ENCODE results near the gene AP2B1. TPM values are rescaled to one million over a fixed set of nuclear protein-coding genes. Genes with fewer than 3 reads are reported as not detected.

AP2B1 gene
- total and polyA plus RNA-seq, 4 experiments from 2014 or later = 54.1 to 165 (median 118) TPM

DNA sequence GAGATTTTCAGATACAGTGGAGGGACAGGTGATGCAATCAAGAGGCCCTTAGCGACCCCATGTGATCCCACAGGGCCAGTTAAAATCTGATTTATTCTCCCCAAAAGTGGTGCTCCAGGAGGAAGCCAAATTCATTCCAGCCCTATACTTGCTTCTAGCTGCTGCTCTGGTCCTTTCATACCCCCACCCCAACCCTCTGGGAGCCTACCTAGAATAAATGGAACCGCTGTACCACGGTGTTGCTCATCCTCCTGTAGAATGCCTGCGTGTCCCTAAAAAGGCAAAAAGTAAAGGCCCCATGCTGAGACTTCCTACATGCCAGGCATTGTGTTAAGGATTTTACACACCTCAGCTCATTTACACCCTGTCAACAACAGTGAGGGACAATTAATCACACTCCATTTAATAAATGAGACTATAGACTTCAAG, 142.3 kb downstream of the AP2B1 start:
- no peak for DNase-seq
- Mint-ChIP-seq H3K4me1 (peaks cover 9 to 32% (median 18%) of the 10 kb centered on the region in 4 donors), H3K27ac (peak overlapping the region in 1 of 7 donors; percentile 43), H3K36me3 (peaks cover 28 to 36% of the 10 kb centered on the region in 2 donors), H3K27me3 (no peaks in the 10 kb centered on the region), H3K4me3 (peak overlapping the region in 1 of 8 donors; percentile 39), H3K9me3 (no peaks in the 10 kb centered on the region)
- H3K4me3 ChIP-seq (ENCODE audit: low read length in 2 of 2) = no peak overlapping the region
- H3K36me3 ChIP-seq (ENCODE audit: insufficient read depth, low read length) = peaks cover 16% of the 10 kb centered on the region
- intact Hi-C loops (cut with micrococcal nuclease) = loop anchor here (10.0 kb wide), 1 partner anchor 65 kb away; no protein-coding TSS in a partner anchor
- no peaks in the 10 kb centered on the region for H3K27me3 ChIP-seq (ENCODE audit: insufficient read depth, low read length)
- ChIA-PET POLR2A (ENCODE audit: partially characterized antibody) (interaction anchor here (0.6 to 2.0 kb wide), 2 partner anchors 79 to 273 kb away, joined by 4 to 8 read pairs; partner anchors contain the start of gene TAF15), CTCF (ENCODE audit: partially characterized antibody) (no interaction called here)
- peaks cover 12% of the 10 kb centered on the region for H3K4me1 ChIP-seq (ENCODE audit: insufficient read depth, low read length)
- no peak overlapping the region for H3K27ac ChIP-seq (ENCODE audit: low read depth, low read length)
- H3K9me3 ChIP-seq (ENCODE audit: control insufficient read depth in 1 of 2, low read length in 2 of 2) = no peaks in the 10 kb centered on the region

DNA sequence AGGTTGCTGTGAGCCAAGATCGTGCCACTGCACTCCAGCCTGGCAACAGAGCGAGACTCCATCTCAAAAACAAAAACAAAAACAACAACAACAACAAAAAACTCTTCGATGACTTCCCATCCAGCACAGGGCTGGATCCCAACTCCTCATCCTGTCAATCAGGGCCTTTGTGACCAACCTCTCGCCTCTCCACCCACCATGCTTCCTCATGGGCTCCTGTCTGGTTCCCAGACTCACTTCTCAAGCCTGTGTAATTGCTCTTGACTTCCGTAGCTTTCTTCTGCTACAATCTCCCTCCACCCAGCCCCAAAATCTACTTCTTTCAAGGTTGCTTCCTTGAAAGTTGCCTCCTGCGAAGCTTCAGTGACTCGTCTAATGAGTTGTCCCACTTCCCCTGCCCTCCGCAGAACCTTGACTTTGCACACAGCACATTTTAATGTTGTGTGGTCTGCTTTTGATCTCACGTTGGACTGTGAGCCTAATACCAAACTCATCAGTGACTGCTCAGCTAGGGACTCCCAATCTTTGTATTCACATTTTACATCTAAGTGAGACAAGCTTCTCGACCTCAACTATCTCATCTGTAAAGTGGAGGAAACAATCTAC, 143.4 kb downstream of the AP2B1 start:
- no peak overlapping the region for H3K4me3 ChIP-seq (ENCODE audit: low read length in 2 of 2)
- H3K36me3 ChIP-seq (ENCODE audit: insufficient read depth, low read length) = peaks cover 5% of the 10 kb centered on the region
- ChIA-PET CTCF (ENCODE audit: partially characterized antibody) (interaction anchor here (1.0 to 2.1 kb wide), 4 partner anchors 8 to 34 kb away, joined by 3 to 13 read pairs (median 5); no protein-coding TSS in a partner anchor), POLR2A (ENCODE audit: partially characterized antibody) (interaction anchor here (0.9 to 2.0 kb wide), 3 partner anchors 17 to 168 kb away, joined by 3 to 8 read pairs (median 3); partner anchors contain the start of gene TAF15)
- DNase-seq = no peak
- Mint-ChIP-seq H3K36me3 (peaks cover 17 to 25% of the 10 kb centered on the region in 2 donors), H3K4me3 (peak overlapping the region; percentile 74 to 85 (median 78)), H3K27ac (peak overlapping the region in 4 of 7 donors; percentile 5 to 44 (median 16)), H3K4me1 (peaks cover 9 to 32% (median 18%) of the 10 kb centered on the region in 4 donors), H3K27me3 (no peaks in the 10 kb centered on the region), H3K9me3 (no peaks in the 10 kb centered on the region)
- peaks cover 12% of the 10 kb centered on the region for H3K4me1 ChIP-seq (ENCODE audit: insufficient read depth, low read length)
- intact Hi-C loops (cut with micrococcal nuclease) = no loop called here
- no peaks in the 10 kb centered on the region for H3K27me3 ChIP-seq (ENCODE audit: insufficient read depth, low read length)
- no peak overlapping the region for H3K27ac ChIP-seq (ENCODE audit: low read depth, low read length)
- no peaks in the 10 kb centered on the region for H3K9me3 ChIP-seq (ENCODE audit: control insufficient read depth in 1 of 2, low read length in 2 of 2)

DNA sequence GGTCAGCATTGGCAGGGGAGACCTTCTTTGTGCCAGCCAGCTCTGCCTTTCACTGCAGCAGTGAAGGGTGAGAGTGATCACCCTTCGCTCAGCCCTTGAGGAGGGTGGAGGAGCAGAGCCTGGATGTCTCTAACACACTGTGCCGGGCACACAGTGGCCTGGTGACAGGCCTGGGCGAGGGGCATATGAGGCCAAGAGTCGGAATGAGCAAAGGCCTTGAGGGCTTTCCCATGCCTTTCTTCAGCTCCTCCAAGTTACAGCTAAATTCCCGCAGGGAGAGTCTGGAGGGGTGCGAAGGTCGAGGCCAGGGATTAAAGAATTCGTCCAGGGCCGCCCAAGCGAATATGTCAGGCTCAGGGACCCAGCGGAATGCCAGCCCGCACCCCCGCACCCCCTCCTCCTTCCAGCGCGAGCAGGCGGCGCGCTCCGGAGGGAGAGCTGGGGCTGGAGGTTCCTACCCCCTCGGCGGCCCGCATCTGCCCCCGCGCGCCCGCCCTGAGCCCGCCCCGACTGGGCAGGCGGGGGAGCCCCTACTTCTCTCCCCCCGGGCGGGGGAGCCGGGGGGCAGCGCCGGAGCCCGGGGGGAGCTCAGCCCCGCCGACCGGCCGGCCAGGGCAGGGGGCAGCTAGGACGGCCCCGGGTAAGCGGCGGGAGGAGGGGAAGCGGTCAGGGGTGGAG, 144.3 kb downstream of the AP2B1 start, which contains the start of gene RASL10B:
RASL10B (plus strand) TSS at position 401 of the 678 bp plus-strand sequence. CDS start 3,546 bp downstream, outside the sequence.
- intact Hi-C loops (cut with micrococcal nuclease) = no loop called here

DNA sequence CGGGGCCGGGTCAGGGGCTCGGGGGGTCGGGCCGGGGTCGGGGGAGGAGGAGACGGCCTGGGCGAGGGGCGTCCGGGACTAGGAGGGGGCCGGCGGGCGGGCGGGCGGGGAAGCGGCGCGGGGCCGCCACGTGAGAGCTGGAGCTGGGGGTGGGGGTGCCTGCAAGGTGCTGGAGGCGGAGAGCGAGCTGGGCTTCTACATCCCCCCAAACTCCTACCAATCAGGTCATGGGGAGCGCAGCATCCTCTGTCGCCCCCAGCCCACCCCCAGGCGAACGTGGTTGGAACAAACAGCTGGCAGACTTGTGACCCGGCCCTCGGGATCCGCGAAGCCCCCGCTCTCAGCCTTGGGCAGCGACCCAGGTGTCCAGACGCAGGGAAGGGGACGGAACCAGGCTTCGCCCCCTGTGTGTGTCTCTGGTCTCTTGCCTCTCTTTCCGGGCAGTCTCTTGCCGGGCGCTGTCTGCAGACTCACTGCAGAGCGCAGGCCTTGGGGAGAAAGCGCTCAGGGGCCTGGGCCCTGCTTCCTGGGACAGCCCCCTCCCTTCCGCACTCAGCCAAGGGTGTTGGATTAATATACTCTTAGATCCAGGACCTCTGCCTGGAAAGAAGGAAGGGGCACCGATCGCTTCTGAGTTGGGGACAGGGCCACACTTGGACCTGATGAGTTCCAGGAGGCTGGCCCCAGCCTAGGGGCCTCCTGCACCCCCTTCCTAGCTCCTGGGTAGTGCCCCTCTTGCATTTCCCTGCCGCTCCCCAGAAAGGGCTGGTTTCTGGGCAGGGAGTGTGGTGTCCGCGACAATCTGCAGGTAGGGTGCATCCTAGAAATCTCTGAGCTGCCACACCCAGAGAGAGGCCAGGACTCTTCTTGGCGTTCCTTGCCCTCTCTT, 145.0 kb downstream of the AP2B1 start:
- CTCF ChIA-PET (ENCODE audit: partially characterized antibody) = interaction anchor here (1.3 to 2.1 kb wide), 3 partner anchors 12 to 32 kb away, joined by 4 to 13 read pairs (median 4); no protein-coding TSS in a partner anchor
- H3K4me1 ChIP-seq (ENCODE audit: insufficient read depth, low read length) = peaks cover 12% of the 10 kb centered on the region
- H3K27ac Mint-ChIP-seq = peak overlapping the region in 4 of 7 donors; percentile 22 to 51 (median 36)
- no peak overlapping the region for H3K27ac ChIP-seq (ENCODE audit: low read depth, low read length)
- H3K9me3 ChIP-seq (ENCODE audit: control insufficient read depth in 1 of 2, low read length in 2 of 2) = no peaks in the 10 kb centered on the region
- intact Hi-C loops (cut with micrococcal nuclease) = no loop called here
- no peak overlapping the region for H3K4me3 ChIP-seq (ENCODE audit: low read length in 2 of 2)
- POLR2A ChIA-PET (ENCODE audit: partially characterized antibody) = interaction anchor here (1.4 kb wide), 1 partner anchor 15 kb away, joined by 3 read pairs; no protein-coding TSS in a partner anchor
- no peaks in the 10 kb centered on the region for H3K27me3 ChIP-seq (ENCODE audit: insufficient read depth, low read length)
- H3K36me3 ChIP-seq (ENCODE audit: insufficient read depth, low read length) = no peaks in the 10 kb centered on the region
- peaks cover 9 to 32% (median 18%) of the 10 kb centered on the region in 4 donors for H3K4me1 Mint-ChIP-seq
- peak overlapping the region; percentile 67 to 82 (median 74) for H3K4me3 Mint-ChIP-seq
- H3K27me3 Mint-ChIP-seq = no peaks in the 10 kb centered on the region
- DNase-seq = no peak
- peaks cover 9 to 15% of the 10 kb centered on the region in 2 donors for H3K36me3 Mint-ChIP-seq
- no peaks in the 10 kb centered on the region for H3K9me3 Mint-ChIP-seq

More for the DNA sequence above, 144.3 kb downstream of the AP2B1 start, which contains the start of gene RASL10B:
- no peak within 1 kb of the TSS for H3K27ac ChIP-seq (ENCODE audit: low read depth, low read length)
- no peaks in the 10 kb centered on the region for H3K9me3 ChIP-seq (ENCODE audit: control insufficient read depth in 1 of 2, low read length in 2 of 2)
- H3K4me1 ChIP-seq (ENCODE audit: insufficient read depth, low read length) = peaks cover 12% of the 10 kb centered on the region
- POLR2A ChIA-PET (ENCODE audit: partially characterized antibody) = interaction anchor here (0.9 to 1.4 kb wide), 2 partner anchors 16 to 169 kb away, joined by 3 read pairs; no protein-coding TSS in a partner anchor
- Mint-ChIP-seq H3K9me3 (no peaks in the 10 kb centered on the region), H3K36me3 (peaks cover 9 to 17% of the 10 kb centered on the region in 2 donors), H3K27me3 (no peaks in the 10 kb centered on the region), H3K4me1 (peaks cover 9 to 32% (median 18%) of the 10 kb centered on the region in 4 donors), H3K4me3 (peak within 1 kb of the TSS; percentile 75 to 85 (median 80)), H3K27ac (peak within 1 kb of the TSS in 5 of 7 donors; percentile 22 to 61 (median 43))
- peak within 1 kb of the TSS in 1 of 2 donors; percentile 37 for H3K4me3 ChIP-seq (ENCODE audit: low read length in 2 of 2)
- no peaks in the 10 kb centered on the region for H3K36me3 ChIP-seq (ENCODE audit: insufficient read depth, low read length)
- CTCF ChIA-PET (ENCODE audit: partially characterized antibody) = interaction anchor here (1.3 to 2.1 kb wide), 3 partner anchors 12 to 33 kb away, joined by 4 to 13 read pairs (median 4); no protein-coding TSS in a partner anchor
- DNase-seq = peak; percentile 40 to 61 (median 43)
- H3K27me3 ChIP-seq (ENCODE audit: insufficient read depth, low read length) = no peaks in the 10 kb centered on the region

DNA sequence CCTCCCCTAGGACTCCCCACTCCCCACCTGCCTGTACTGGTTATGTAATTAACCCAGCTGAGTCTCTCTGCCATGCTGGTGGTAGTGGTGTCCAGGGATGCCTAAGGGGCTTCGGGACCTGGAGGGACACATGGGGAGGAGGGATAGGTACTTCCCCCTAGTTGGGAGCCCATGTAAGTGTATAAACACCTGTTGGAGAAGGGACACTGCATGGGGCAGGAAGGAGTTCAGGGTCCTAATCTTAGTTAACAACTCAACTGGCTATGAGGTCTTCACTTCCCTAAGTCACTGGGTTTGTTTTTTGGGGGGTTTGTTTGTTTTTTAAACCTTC, 145.6 kb downstream of the AP2B1 start:
- CTCF ChIA-PET (ENCODE audit: partially characterized antibody) = no interaction called here
- Mint-ChIP-seq H3K27ac (peak overlapping the region in 2 of 7 donors; percentile 30 to 51), H3K36me3 (peaks cover 2 to 12% of the 10 kb centered on the region in 2 donors), H3K4me1 (peaks cover 9 to 32% (median 18%) of the 10 kb centered on the region in 4 donors), H3K9me3 (no peaks in the 10 kb centered on the region), H3K4me3 (peak overlapping the region; percentile 67 to 82 (median 74)), H3K27me3 (no peaks in the 10 kb centered on the region)
- H3K27ac ChIP-seq (ENCODE audit: low read depth, low read length) = no peak overlapping the region
- no peak overlapping the region for H3K4me3 ChIP-seq (ENCODE audit: low read length in 2 of 2)
- peaks cover 12% of the 10 kb centered on the region for H3K4me1 ChIP-seq (ENCODE audit: insufficient read depth, low read length)
- no peaks in the 10 kb centered on the region for H3K9me3 ChIP-seq (ENCODE audit: control insufficient read depth in 1 of 2, low read length in 2 of 2)
- intact Hi-C loops (cut with micrococcal nuclease) = no loop called here
- no peaks in the 10 kb centered on the region for H3K27me3 ChIP-seq (ENCODE audit: insufficient read depth, low read length)
- POLR2A ChIA-PET (ENCODE audit: partially characterized antibody) = no interaction called here
- no peak for DNase-seq
- no peaks in the 10 kb centered on the region for H3K36me3 ChIP-seq (ENCODE audit: insufficient read depth, low read length)

DNA sequence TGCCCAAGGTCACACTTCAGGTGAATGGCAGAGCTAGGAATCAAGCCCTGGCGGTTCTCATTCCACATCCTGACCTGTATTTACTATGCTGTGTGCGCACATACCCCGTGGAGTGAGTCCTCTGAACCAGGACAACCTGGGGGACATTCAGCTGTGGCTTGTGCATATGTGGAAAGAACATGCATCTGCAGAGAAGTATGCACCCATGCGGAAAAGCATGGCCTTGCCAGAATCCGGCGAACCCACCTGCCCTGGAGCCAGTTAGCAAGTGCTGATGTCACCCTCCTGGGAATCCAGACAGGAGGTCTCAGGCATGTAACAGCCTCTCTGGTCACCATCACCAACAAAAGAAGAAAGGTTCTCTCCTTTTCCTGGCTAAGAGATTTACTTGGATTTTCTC, 146.2 kb downstream of the AP2B1 start:
- Mint-ChIP-seq H3K27me3 (no peaks in the 10 kb centered on the region), H3K27ac (peak overlapping the region in 1 of 7 donors; percentile 63), H3K9me3 (no peaks in the 10 kb centered on the region), H3K4me1 (peaks cover 9 to 32% (median 18%) of the 10 kb centered on the region in 4 donors), H3K4me3 (peak overlapping the region in 4 of 8 donors; percentile 34 to 77 (median 62)), H3K36me3 (peaks cover 0 to 9% of the 10 kb centered on the region in 2 donors)
- intact Hi-C loops (cut with micrococcal nuclease) = no loop called here
- no peaks in the 10 kb centered on the region for H3K27me3 ChIP-seq (ENCODE audit: insufficient read depth, low read length)
- no peak overlapping the region for H3K27ac ChIP-seq (ENCODE audit: low read depth, low read length)
- CTCF ChIA-PET (ENCODE audit: partially characterized antibody) = no interaction called here
- H3K9me3 ChIP-seq (ENCODE audit: control insufficient read depth in 1 of 2, low read length in 2 of 2) = no peaks in the 10 kb centered on the region
- POLR2A ChIA-PET (ENCODE audit: partially characterized antibody) = no interaction called here
- H3K4me1 ChIP-seq (ENCODE audit: insufficient read depth, low read length) = peaks cover 12% of the 10 kb centered on the region
- no peaks in the 10 kb centered on the region for H3K36me3 ChIP-seq (ENCODE audit: insufficient read depth, low read length)
- DNase-seq = no peak
- H3K4me3 ChIP-seq (ENCODE audit: low read length in 2 of 2) = no peak overlapping the region

Measured in CD4-positive, alpha-beta memory T cell (primary cell).